ENCODE measurements around the gene XXYLT1.
"Not testable (repeated sequence)": the region's sequence is repeated elsewhere in the genome, so short reads cannot be mapped to it uniquely, and the experiment has no call there.

Gene XXYLT1

DNA sequence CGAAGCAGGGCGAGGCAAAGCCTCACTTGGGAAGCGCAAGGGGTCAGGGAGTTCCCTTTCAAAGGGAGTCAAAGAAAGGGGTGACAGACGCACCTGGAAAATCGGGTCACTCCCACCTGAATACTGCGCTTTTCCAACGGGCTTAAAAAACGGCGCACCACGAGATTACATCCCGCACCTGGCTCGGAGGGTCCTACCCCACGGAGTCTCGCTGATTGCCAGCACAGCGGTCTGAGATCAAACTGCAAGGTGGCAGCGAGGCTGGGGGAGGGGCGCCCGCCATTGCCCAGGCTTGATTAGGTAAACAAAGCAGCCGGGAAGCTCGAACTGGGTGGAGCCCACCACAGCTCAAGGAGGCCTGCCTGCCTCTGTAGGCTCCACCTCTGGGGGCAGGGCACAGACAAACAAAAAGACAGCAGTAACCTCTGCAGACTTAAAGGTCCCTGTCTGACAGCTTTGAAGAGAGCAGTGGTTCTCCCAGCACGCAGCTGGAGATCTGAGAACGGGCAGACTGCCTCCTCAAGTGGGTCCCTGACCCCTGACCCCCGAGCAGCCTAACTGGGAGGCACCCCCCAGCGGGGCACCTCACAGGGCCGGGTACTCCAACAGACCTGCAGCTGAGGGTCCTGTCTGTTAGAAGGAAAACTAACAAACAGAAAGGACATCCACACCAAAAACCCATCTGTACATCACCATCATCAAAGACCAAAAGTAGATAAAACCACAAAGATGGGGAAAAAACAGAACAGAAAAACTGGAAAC is 182.9 kb downstream of the XXYLT1 start:
- DNase-seq = not testable (repeated sequence)

GRCh38 chr3:195087328-195087727 is 183.6 kb downstream of the XXYLT1 start:
- DNase-seq = no peak

- DNase-seq = no peak
Observed at GRCh38 chr3:195086885-195087284, 184.1 kb downstream of the XXYLT1 start.

GRCh38 chr3:195086341-195086740 is 184.6 kb downstream of the XXYLT1 start:
- no peak for DNase-seq

DNA sequence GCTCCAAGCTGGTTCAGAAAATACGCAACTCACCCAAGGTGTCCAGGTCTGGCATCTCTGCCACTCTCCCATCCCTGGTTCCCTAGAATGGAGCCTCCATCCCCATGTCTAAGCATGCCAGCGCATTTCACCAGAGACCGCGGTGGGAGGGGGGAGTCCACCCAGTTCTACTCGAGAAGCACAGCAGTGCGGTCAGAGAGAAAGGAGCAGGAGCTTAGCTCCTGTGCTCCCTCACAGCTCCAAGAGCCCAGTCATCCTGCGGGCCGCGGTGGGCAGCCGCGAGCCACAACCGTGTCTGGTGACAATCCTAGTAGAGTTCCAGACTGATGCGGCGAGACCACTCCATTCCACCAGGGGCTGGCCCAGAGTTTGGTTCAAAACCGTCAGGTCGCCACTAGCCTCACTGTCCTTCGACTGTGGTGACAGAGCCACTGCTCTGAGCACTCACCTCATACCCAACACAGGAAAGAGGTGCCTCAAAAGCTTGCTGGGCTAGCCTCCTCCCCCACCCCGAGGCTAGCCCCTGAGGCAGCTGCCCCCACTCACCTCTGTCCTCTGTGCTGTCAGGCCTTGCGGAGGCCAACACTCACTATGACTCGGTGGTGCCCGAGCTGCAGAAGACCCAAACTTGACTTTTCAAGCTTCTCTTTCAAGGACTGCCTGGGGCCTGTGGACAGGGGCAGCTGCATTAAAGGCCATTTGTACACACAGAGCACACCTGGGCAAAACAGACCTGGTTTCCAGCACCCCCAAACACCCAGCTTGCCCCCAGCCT is 185.4 kb downstream of the XXYLT1 start:
- no peak for DNase-seq

DNA sequence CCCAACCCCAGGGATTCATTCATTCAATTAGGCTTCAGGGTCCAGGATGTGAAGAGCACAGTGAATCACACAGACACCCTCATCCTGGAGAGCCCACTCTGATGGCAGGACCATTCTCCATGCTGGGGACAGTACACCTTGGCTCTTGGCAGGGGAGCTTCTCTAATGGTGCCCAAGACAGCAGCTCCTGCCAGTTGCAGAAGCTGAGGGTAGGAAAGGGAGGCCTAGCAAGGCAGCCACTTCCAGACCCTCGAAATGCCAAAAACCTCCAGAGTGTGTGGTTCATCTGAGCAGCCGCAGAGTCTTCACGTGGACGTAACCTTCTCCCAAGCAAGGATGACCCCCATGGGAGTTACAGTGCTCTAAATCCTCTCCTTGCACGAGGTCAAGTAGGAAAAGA is 186.2 kb downstream of the XXYLT1 start:
- no peak for DNase-seq

DNA sequence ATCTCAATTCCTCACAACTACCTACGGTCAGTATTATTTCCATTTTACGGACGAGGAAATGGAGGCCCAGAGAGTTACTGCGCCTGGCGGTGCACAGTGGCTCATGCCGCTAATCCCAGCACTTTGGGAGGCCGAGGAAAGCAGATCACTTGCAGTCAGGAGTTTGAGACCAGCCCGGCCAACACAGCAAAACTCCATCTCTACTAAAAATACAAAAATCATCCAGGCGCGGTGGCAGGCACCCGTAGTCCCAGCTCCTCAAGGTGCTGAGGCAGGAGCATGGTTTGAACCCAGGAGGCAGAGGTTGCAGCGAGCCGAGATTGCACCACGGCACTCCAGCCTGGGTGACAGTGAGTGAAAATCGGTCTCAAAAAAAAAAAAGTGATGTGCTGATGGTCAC is 187.3 kb downstream of the XXYLT1 start:
- DNase-seq = no peak

DNA sequence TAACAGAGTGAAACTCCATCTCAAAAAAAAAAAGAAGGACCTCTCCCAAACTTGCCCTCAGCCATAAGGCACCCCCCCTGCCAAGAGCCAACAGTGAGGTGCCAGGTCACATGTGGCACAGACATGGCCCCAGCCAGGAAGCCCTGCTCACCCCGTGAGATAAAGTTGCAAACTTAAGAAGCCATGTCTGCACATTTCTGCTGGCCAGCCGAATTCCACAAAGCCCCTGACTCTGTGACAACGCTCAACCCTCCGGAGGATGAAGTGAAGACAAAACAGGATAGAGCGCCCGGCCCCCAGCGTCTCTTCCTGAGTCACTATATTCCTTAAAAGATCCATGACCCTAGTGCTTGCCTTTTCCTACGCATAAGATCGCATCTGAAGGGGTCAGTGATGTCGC is 188.1 kb downstream of the XXYLT1 start:
- no peak for DNase-seq

DNA sequence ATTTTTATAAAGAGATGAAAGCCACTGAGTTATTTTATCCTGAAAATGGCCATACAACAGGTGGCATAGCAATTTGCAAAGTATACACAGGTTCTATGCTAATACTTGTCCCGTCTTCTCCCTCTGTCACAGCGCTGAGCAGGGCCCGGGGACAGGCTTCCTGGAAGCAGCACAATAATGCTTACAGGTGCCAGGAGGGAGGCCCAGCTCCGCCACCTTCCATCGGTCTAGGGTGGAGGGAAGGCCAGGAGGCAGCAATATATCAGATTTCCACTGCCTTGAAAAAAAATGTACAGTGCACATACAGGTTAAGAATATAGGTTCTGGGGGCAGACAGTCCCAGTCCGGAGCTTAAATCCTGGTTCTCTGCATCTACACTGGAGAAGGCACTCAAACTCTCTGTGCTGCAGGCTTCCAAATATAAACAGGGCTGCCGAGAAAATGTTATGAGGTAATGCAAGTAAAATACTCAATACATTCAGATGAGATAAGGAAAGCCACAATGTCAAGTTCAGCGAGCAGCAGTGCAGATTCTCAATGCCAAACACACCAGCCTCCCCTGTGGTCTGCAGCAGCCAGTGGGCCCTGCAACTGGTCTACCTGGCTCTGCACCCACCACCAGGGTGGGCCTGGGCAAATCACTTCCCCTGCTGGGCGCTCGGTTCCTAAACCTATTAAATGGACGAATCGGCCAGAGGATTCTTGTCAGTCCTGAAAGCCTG is 189.6 kb downstream of the XXYLT1 start:
- no peak for DNase-seq

DNA sequence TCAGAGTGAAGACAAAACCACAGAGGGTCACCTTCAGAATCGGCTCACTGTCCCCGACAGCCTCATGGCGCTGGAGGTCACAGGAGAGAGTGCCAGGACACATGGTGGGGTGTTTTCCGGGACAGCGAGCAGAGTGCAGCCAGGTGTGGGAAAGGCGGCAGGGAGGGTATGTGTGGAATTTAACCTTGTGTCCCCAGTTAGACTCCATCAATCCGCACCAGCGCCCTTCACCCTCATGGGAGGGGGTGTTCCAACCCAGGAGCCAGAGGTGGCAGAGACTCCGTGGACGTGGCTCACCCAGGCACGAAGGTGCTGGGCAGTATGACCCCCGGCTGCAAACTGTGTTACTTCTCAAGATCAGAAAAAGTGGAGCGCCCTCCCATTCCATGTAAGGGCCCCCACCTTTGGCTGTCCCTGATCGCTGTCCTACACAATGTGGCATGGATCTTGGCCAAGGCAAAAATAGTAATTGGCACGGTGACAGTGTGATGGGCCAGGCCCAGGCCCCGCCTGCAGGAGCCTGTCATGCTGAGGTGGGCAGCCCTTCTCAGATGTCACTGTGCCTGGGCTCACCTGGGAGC is 190.3 kb downstream of the XXYLT1 start:
- no peak for DNase-seq

DNA sequence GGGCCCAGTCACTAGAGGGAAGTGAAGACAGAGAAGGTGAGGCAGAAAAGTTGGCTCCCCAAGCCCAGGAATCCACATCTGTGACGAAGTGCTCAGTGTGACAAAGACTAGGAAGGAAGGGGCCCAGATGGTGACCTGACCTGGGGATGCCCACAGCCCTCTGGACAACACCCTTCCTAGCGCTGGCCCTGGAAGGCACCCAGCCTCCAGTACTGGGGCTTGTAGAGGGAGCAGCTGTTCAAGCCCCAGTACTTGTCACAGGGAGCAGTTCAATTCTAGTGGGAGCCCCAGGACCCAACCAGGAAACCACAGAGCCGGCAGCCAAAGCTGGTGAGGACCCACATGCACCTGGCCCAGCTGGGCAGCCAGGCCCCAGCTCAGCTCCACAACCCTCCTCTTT is 190.8 kb downstream of the XXYLT1 start:
- DNase-seq = no peak

DNA sequence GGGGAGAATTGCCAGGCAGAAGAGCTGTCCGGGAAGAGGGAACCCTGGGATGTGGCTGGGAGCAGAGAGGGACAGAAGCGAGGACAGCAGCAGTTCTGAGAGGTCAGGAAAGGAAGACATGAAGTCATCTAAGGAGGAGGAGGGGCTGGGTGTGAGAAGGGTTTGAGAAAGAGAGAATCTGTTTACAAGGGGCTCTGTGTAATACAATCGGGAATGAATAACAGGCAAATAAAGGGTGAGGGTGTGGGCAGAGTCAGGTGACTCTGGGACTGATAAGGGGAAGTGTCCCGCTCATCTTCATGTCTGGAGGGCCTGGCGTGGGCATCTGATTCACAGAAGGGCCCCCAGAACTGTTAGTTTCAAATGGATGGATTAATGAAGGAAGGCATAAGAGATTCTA is 191.3 kb downstream of the XXYLT1 start:
- DNase-seq = no peak

GRCh38 chr3:195078891-195079440 is 192.0 kb downstream of the XXYLT1 start:
- no peak for DNase-seq

DNA sequence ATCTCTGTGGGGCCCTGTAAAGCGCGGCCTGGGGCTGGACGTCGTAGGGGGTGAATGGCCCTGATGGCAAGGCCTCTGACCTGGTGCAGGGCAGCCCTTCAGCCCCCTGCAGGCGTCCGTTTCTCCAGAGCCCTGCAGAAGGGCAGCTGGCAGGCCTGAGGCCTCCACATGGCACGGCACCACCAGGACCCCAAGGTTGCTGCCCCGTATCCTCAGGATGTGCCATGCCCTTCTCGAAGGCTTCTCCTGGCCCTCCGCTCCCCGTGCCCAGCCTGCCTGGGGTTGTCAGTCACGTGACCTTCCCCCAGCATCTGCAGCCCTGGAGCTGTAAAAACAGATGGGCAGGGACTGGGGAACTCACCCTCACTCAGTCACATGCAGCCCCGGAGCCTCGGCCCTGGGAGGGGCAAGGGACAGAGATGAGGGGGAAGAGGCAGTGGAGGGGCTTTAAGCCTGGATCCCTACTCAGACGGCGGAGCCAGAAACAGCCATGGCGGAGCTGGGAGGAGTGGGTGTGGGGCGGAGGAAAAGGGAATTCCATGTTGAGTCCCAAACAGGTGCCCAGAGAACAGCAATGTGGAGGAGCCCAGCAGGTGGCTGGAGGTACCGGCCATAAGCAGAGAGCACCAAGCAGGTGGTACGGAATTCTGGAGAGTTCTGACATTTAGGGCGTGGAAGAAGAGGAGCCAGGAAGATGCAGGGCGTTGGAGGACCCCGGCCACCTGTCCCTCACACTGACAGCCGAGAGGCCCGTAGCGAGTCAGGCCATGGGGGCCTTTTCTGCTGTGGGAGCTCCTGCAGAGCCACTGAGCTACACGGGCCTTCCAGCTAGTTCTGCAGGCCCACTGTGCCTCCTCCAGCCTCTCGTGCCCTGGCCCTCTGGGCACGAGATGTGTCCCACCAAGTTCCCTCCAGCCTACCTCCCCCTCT is 193.1 kb downstream of the XXYLT1 start:
- no peak for DNase-seq

DNA sequence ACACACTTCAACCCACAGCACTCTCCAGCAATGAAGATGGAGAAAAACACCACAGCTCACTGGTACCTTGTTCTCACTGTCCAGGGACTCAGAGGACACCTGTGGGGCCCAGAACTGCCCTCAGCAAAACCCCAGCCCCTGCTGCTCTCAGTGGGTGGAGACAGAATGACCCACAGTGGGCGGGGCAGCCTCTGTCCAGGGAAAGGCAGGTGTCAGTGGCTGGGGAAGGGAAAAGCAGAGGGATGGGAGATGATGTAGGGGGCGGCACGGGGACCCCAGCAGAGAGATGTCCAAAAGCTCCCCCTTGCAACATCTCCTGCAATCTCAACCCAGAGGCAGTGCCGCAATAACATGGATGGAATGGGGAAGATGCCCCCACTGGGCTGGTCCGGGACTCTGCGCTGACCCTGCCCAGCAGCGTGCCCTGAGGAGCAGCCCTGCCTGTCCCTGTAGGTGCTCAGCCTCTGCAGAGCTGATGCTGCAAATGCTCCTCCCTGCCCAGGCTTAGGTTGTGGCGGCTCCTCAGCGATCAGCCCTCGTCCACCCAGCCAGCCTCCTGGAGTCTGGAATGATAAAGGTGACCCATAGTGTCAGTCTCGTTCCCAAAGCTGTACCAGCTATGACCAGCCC is 193.9 kb downstream of the XXYLT1 start:
- no peak for DNase-seq

- DNase-seq = no peak
Observed at GRCh38 chr3:195075941-195076875, 194.8 kb downstream of the XXYLT1 start.

- no peak for DNase-seq
Observed at GRCh38 chr3:195075199-195075940, 195.6 kb downstream of the XXYLT1 start.

- no peak for DNase-seq
Observed at GRCh38 chr3:195073866-195074860, 196.8 kb downstream of the XXYLT1 start.

Data from activated CD4-positive, alpha-beta T cell treated with anti-CD3 and anti-CD28 coated beads, Interleukin-2, Interleukin-6, amounts not matched to agents 100 ng/mL and 50 ng/mL, durations not matched to agents 16 hours and 8 hours (primary cell).